HCT116 (cell line): Measurements from ENCODE around the gene SBF2. TPM values are rescaled to one million over a fixed set of nuclear protein-coding genes. Genes with fewer than 3 reads are reported as not detected.

Experiments used
- ATAC-seq: fragments of 200-7000 bp; cut with Tn5 transposase; 2 replicates; pipeline ENCODE4 v1.9.1; 2020; ENCODE audit warnings: mild to moderate bottlenecking, moderate library complexity
- BruUV-seq: library from RNA; stranded (reverse); fragments of 400-500 nt; replicated peaks from 2 replicates; lab custom pipeline; 2021; lab: Mats Ljungman, UMichigan
- CTCF ChIA-PET: fragments of 300-600 bp; sonication (Branson Sonifier 250); formaldehyde crosslinking; loops from one replicate; lab custom pipeline; 2021; ENCODE audit warnings: antibody characterized with exemption; lab: Charles Lee
- POLR2A ChIA-PET: fragments of 300-600, 350-600 bp; sonication (Branson Sonifier 250); formaldehyde crosslinking; loops from one replicate; lab custom pipeline; 2021; ENCODE audit warnings: antibody characterized with exemption; lab: Charles Lee
- RAD21 ChIA-PET, 2 experiments: fragments of 300-600 bp; sonication (Branson Sonifier 250); formaldehyde crosslinking; loops; one replicate each; lab custom pipeline; 2023; ENCODE audit warnings: low total read pairs in 2 of 2; ENCODE audit not compliant: uncharacterized antibody in 2 of 2, unreplicated experiment in 2 of 2, low non-redundant PET in 1 of 2; lab: Charles Lee
- DNase-seq: peaks from one replicate; pipeline ENCODE4 v3.0.0-alpha.2; 2010; ENCODE audit warnings: low read depth, low spot score
- H2AFZ ChIP-seq: fragments of 200-600 bp; shearing (Covaris generic), sonication (generic); 2 replicates; pipeline ENCODE4 v1.6.1; 2017; ENCODE audit warnings: low read depth, mixed run types, mixed read lengths, antibody characterized with exemption, low read length; ENCODE audit not compliant: poor library complexity, severe bottlenecking
- H3K27ac ChIP-seq: 2 replicates; pipeline ENCODE4 v1.5.1; 2012; ENCODE audit warnings: low read depth, low read length
- H3K27me3 ChIP-seq: fragments of 200-600 bp; sonication (generic); 2 replicates; pipeline ENCODE4 v1.6.1; 2016; ENCODE audit warnings: mixed run types, low read length, mixed read lengths; ENCODE audit not compliant: insufficient read depth
- H3K36me3 ChIP-seq, 2 experiments: fragments of 200-500 bp in 1 of 2; fragments of 200-600 bp in 1 of 2; sonication (Bioruptor generic) in 1 of 2; sonication (generic) in 1 of 2; 2 replicates each; pipeline versions ENCODE4 v1.5.1 to v1.6.1; 2014 to 2016; ENCODE audit warnings: low read length in 2 of 2, inconsistent platforms in 1 of 2, mixed read lengths in 1 of 2, mixed run types in 1 of 2; ENCODE audit not compliant: insufficient read depth in 2 of 2, control insufficient read depth in 1 of 2
- H3K4me1 ChIP-seq, 2 experiments: fragments of 200-600 bp in 1 of 2; sonication (generic) in 1 of 2; 2 replicates each; pipeline versions ENCODE4 v1.5.1 to v1.6.1; 2012 to 2017; ENCODE audit warnings: low read length in 2 of 2, inconsistent platforms in 1 of 2, mild to moderate bottlenecking in 1 of 2, mixed read lengths in 1 of 2, mixed run types in 1 of 2, moderate library complexity in 1 of 2; ENCODE audit not compliant: insufficient read depth in 2 of 2, control insufficient read depth in 1 of 2
- H3K4me2 ChIP-seq: fragments of 200-600 bp; sonication (generic); 2 replicates; pipeline ENCODE4 v1.6.1; 2017; ENCODE audit warnings: mixed run types, low read length, mixed read lengths
- H3K4me3 ChIP-seq, 2 experiments: fragments of 200-600 bp in 1 of 2; sonication (generic) in 1 of 2; replicated peaks in 1 of 2; 2 replicates each; pipeline ENCODE4 v1.5.1; 2011 to 2016; ENCODE audit warnings: low read length in 2 of 2, control low read depth in 1 of 2, low read depth in 1 of 2, mild to moderate bottlenecking in 1 of 2, mixed read lengths in 1 of 2, mixed run types in 1 of 2
- H3K79me2 ChIP-seq: fragments of 200-600 bp; sonication (generic); 2 replicates; pipeline ENCODE4 v1.6.1; 2017; ENCODE audit warnings: mild to moderate bottlenecking, mixed run types, low read length, moderate library complexity, mixed read lengths; ENCODE audit not compliant: insufficient read depth
- H3K9ac ChIP-seq: fragments of 200-600 bp; sonication (generic); 2 replicates; pipeline ENCODE4 v1.6.1; 2016; ENCODE audit warnings: low read length, mixed read lengths
- H3K9me2 ChIP-seq: fragments of 200-600 bp; sonication (generic), shearing (Covaris generic); 2 replicates; pipeline ENCODE4 v1.6.1; 2017; ENCODE audit warnings: mixed run types, mild to moderate bottlenecking, moderate library complexity; ENCODE audit not compliant: insufficient read depth
- H3K9me3 ChIP-seq, 2 experiments: fragments of 200-500 bp in 1 of 2; fragments of 200-600 bp in 1 of 2; sonication (Bioruptor generic) in 1 of 2; sonication (generic) in 1 of 2; 2 replicates each; pipeline ENCODE4 v1.6.1; 2014 to 2017; ENCODE audit warnings: low read length in 2 of 2, mixed read lengths in 2 of 2, inconsistent platforms in 1 of 2, low read depth in 1 of 2, mild to moderate bottlenecking in 1 of 2, mixed run types in 1 of 2, moderate library complexity in 1 of 2; ENCODE audit not compliant: control insufficient read depth in 1 of 2, insufficient read depth in 1 of 2
- H4K20me1 ChIP-seq: fragments of 200-600 bp; sonication (generic), shearing (Covaris generic); 2 replicates; pipeline ENCODE4 v1.6.1; 2017; ENCODE audit warnings: mixed run types, mild to moderate bottlenecking, moderate library complexity; ENCODE audit not compliant: insufficient read depth
- ATF3 ChIP-seq: IDR thresholded peaks from 2 replicates; pipeline ENCODE4 v1.6.1; 2012
- CEBPB ChIP-seq: IDR thresholded peaks from 2 replicates; pipeline ENCODE4 v1.6.1; 2012; ENCODE audit warnings: low read depth
- CTCF ChIP-seq, 3 experiments: fragments of 200-600 bp in 1 of 3; sonication (generic) in 1 of 3; IDR thresholded peaks in 2 of 3; conservative IDR thresholded peaks in 1 of 3; 2 replicates each; pipeline ENCODE4 v1.5.1; 2012 to 2017; ENCODE audit warnings: low read depth in 2 of 3, low read length in 2 of 3, antibody characterized with exemption in 1 of 3, borderline replicate concordance in 1 of 3, control low read depth in 1 of 3, mild to moderate bottlenecking in 1 of 3, mixed read lengths in 1 of 3, mixed run types in 1 of 3, moderate library complexity in 1 of 3; ENCODE audit not compliant: insufficient read depth in 1 of 3
- EGR1 ChIP-seq: IDR thresholded peaks from 2 replicates; pipeline ENCODE4 v1.6.1; 2012; ENCODE audit warnings: low read depth
- ELF1 ChIP-seq: IDR thresholded peaks from 2 replicates; pipeline ENCODE4 v1.6.1; 2012; ENCODE audit warnings: low read depth, borderline replicate concordance
- EZH2 ChIP-seq: fragments of 200-600 bp; sonication (generic); IDR thresholded peaks from 2 replicates; pipeline ENCODE4 v1.6.1; 2017; ENCODE audit warnings: antibody characterized with exemption, mixed run types
- EZH2phosphoT487 ChIP-seq: fragments of 200-600 bp; IDR thresholded peaks from 2 replicates; pipeline ENCODE4 v1.6.1; 2018; ENCODE audit warnings: antibody characterized with exemption, borderline replicate concordance
- FOSL1 ChIP-seq: IDR thresholded peaks from 2 replicates; pipeline ENCODE4 v1.6.1; 2012; ENCODE audit warnings: low read depth
- JUND ChIP-seq: IDR thresholded peaks from 2 replicates; pipeline ENCODE4 v1.6.1; 2012
- SIN3A ChIP-seq: IDR thresholded peaks from 2 replicates; pipeline ENCODE4 v1.6.1; 2012; ENCODE audit warnings: low read depth
- SRF ChIP-seq: IDR thresholded peaks from 2 replicates; pipeline ENCODE4 v1.6.1; 2012; ENCODE audit warnings: low read depth
- TCF7L2 ChIP-seq: IDR thresholded peaks from 2 replicates; pipeline ENCODE4 v1.7.0; 2011; ENCODE audit warnings: borderline replicate concordance, inconsistent platforms; ENCODE audit not compliant: insufficient read depth, insufficient read length; ENCODE audit errors: extremely low read depth
- YY1 ChIP-seq: IDR thresholded peaks from 2 replicates; pipeline ENCODE4 v1.6.1; 2011; ENCODE audit warnings: low read length, low read depth, moderate library complexity, mild to moderate bottlenecking; ENCODE audit not compliant: insufficient replicate concordance; ENCODE audit errors: extremely low read depth
- ZFX ChIP-seq: fragments of 450-650 bp; IDR thresholded peaks from 2 replicates; pipeline ENCODE4 v1.6.1; 2017
- ZNF274 ChIP-seq: fragments of 200-500 bp; sonication (Bioruptor generic); IDR thresholded peaks from 2 replicates; pipeline ENCODE4 v1.6.1; 2014; ENCODE audit warnings: mild to moderate bottlenecking, low read depth, low read length, inconsistent platforms
- intact Hi-C: fragments of 100-400 bp; cut with micrococcal nuclease; formaldehyde crosslinking; loops from 2 replicates; pipeline ENCODE4 v1.10.0; 2022
- total RNA-seq: library from RNA; stranded (reverse); gene quantifications from one replicate; pipeline ENCODE4 v1.2.1, GENCODE V29; 2021; ENCODE audit not compliant: unreplicated experiment
- TF ChIP-seq, protein P1 (sequence below): IDR thresholded peaks from 2 replicates; pipeline ENCODE4 v1.6.1; 2012

The SBF2 gene
- total RNA-seq, 1 experiment from 2014 or later = 35.0 TPM

GRCh38 chr11:9825315-9825714 is 468.7 kb downstream of the SBF2 start:
- TF ChIP-seq CTCF (IDR thresholded peaks at IDR 0.05 in 2 of 3, conservative IDR thresholded peaks at IDR 0.05 in 1 of 3; ENCODE audit: borderline replicate concordance in 1 of 3, insufficient read depth in 1 of 3, low read depth in 2 of 3, low read length in 2 of 3) (no peak), YY1 (no peak), ZNF274 (no peak), SIN3A (no peak), ZFX (no peak), JUND (no peak), EZH2 (no peak), ELF1 (no peak), FOSL1 (no peak), ATF3 (no peak), TCF7L2 (no peak), SRF (no peak), CEBPB (no peak), EGR1 (no peak), EZH2phosphoT487 (no peak)
- TF ChIP-seq, protein P1, sequence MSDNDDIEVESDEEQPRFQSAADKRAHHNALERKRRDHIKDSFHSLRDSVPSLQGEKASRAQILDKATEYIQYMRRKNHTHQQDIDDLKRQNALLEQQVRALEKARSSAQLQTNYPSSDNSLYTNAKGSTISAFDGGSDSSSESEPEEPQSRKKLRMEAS = no peak
- DNase-seq = no peak

More at GRCh38 chr11:9825315-9825714, 468.7 kb downstream of the SBF2 start:
- POLR2A ChIA-PET = no interaction called here
- no peak for ATAC-seq
- CTCF ChIA-PET = no interaction called here
- Histone ChIP-seq H3K36me3 (no peaks in the 10 kb centered on the region), H3K79me2 (no peaks in the 10 kb centered on the region), H3K4me3 (no peak overlapping the region), H3K9ac (no peak overlapping the region), H4K20me1 (no peaks in the 10 kb centered on the region), H3K27me3 (no peaks in the 10 kb centered on the region), H3K4me1 (no peaks in the 10 kb centered on the region), H2AFZ (no peak overlapping the region), H3K27ac (no peak overlapping the region), H3K9me2 (no peaks in the 10 kb centered on the region), H3K9me3 (no peaks in the 10 kb centered on the region), H3K4me2 (no peak overlapping the region)
- BruUV-seq = no TSS peak
- intact Hi-C loops = no loop called here
- RAD21 ChIA-PET = no interaction called here
